Left lung (tissue), 10 donors: ENCODE results near the gene POLE3. TPM values are rescaled to one million over a fixed set of nuclear protein-coding genes. Genes with fewer than 3 reads are reported as not detected.
A peak's percentile ranks its signal among the peaks of the same experiment; 100 is the strongest.
"Not testable (repeated sequence)": the region's sequence is repeated elsewhere in the genome, so short reads cannot be mapped to it uniquely, and the experiment has no call there.

Experiments
- ATAC-seq: fragments of 200-7000 bp; cut with Tn5 transposase; one replicate; pipeline ENCODE4 v1.9.1; 2020; ENCODE audit warnings: moderate library complexity
- DNase-seq, 4 donors: peaks; one replicate each; pipeline ENCODE4 v3.0.0-alpha.2; 2013 to 2020
- H3K27ac ChIP-seq, 2 donors: fragments of 200-600 bp; sonication (generic) in 1 of 2; one replicate each; pipeline versions ENCODE4 v1.5.0 to v1.8.0; 2020 to 2021
- H3K27me3 ChIP-seq, 2 donors: fragments of 200-600 bp; sonication (generic) in 1 of 2; one replicate each; pipeline versions ENCODE4 v1.5.0 to v1.8.0; 2020 to 2021
- H3K36me3 ChIP-seq, 2 donors: fragments of 200-600 bp; sonication (generic) in 1 of 2; one replicate each; pipeline versions ENCODE4 v1.5.0 to v1.8.0; 2020 to 2021
- H3K4me1 ChIP-seq, 2 donors: fragments of 200-600 bp; one replicate each; pipeline ENCODE4 v1.8.0; 2021
- H3K4me3 ChIP-seq, 2 donors: fragments of 200-600 bp; sonication (generic) in 1 of 2; one replicate each; pipeline versions ENCODE4 v1.5.0 to v1.8.0; 2020 to 2021; ENCODE audit warnings: mild to moderate bottlenecking in 1 of 2
- H3K9me3 ChIP-seq, 2 donors: fragments of 200-600 bp; sonication (generic) in 1 of 2; one replicate each; pipeline versions ENCODE4 v1.5.0 to v1.8.0; 2020 to 2021
- intact Hi-C, 2 donors: fragments of 100-400 bp; cut with DNase I; formaldehyde crosslinking; loops; one replicate each; pipeline versions ENCODE4 v1.11.2 to v1.14.2; 2022
- polyA plus RNA-seq, 6 donors: library from polyadenylated mRNA; unstranded; fragments of 120-200 nt; gene quantifications; one replicate each; pipeline ENCODE4 v1.2.1, GENCODE V29; 2013; ENCODE audit not compliant: insufficient read length in 6 of 6
- total RNA-seq, 2 donors: library from RNA; stranded (reverse); fragmentation: NEBNext Ultra II Directional; extraction: Animal tissue kit (Norgen Biotek cat#: 25700); gene quantifications; one replicate each; pipeline ENCODE4 v1.2.1, GENCODE V29; 2021
- TF ChIP-seq, protein P1 (sequence below), 2 donors: fragments of 200-600 bp; sonication (generic) in 1 of 2; IDR thresholded peaks; one replicate each; pipeline versions ENCODE4 v1.5.0 to v1.8.0; 2021; ENCODE audit warnings: antibody characterized with exemption in 2 of 2
- donor health status: DM: no; HTN: yes; CAD: no.
- donor health status: DM: no; HTN: no; CAD: no.

Gene POLE3
- total and polyA plus RNA-seq, 8 donors = 24.1 to 69.0 (median 64.5) TPM

DNA sequence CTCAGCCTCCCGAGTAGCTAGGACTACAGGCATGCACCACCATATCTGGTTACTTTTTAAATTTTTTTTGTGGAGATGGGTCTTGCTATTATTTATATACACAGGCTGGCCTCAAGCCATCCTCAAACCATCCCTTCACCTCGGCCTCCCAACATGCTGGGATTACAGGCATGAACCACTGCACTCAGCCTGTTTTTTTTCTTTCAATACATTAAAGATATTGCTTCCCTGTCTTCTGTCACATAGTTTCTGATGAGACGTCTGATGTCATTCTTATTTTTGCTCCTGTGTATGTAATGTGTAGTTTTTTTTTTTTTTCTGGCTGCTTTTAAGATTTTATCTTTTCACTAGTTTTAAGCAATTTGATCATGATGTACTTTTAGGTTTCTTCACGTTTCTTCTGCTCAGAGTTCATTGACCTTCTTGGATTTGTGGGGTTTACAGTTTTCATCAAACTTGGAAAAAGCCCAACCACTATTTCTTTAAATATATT is 41.7 kb upstream of the POLE3 start:
- ATAC-seq = no peak
- Histone ChIP-seq H3K4me3 (no peak overlapping the region), H3K27me3 (no peaks in the 10 kb centered on the region), H3K9me3 (no peaks in the 10 kb centered on the region), H3K36me3 (no peaks in the 10 kb centered on the region), H3K27ac (no peak overlapping the region), H3K4me1 (peaks cover 13 to 18% of the 10 kb centered on the region in 2 donors)
- intact Hi-C loops = no loop called here
- no peak for DNase-seq
- TF ChIP-seq, protein P1, sequence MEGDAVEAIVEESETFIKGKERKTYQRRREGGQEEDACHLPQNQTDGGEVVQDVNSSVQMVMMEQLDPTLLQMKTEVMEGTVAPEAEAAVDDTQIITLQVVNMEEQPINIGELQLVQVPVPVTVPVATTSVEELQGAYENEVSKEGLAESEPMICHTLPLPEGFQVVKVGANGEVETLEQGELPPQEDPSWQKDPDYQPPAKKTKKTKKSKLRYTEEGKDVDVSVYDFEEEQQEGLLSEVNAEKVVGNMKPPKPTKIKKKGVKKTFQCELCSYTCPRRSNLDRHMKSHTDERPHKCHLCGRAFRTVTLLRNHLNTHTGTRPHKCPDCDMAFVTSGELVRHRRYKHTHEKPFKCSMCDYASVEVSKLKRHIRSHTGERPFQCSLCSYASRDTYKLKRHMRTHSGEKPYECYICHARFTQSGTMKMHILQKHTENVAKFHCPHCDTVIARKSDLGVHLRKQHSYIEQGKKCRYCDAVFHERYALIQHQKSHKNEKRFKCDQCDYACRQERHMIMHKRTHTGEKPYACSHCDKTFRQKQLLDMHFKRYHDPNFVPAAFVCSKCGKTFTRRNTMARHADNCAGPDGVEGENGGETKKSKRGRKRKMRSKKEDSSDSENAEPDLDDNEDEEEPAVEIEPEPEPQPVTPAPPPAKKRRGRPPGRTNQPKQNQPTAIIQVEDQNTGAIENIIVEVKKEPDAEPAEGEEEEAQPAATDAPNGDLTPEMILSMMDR (IDR thresholded peaks at IDR 0.05) = no peak

DNA sequence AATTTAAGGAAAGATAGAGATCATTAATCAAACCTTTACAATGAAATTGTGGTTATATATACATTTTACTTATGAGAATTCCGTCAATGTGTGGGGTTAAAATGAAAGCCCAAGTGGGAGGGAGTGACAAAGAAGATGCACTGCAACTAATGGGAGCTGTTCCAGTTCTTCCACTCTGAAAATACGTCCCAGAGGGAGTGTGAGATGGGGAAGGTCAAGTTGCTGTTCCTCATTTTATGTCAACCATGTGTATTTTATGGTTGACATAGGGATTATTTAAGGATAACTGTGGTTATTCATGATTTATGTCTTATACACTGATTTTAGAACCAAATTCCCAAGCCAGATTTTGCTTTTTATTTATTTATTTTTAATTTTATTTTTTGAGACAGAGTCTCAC is 38.9 kb upstream of the POLE3 start:
- no peak overlapping the region for H3K4me3 ChIP-seq
- ATAC-seq (no peak), DNase-seq (no peak)
- intact Hi-C loops = loop anchor here in 1 of 2 donors (5.0 kb wide), 2 partner anchors 133 to 208 kb away; no protein-coding TSS in a partner anchor
- H3K9me3 ChIP-seq = no peaks in the 10 kb centered on the region
- H3K4me1 ChIP-seq = no peaks in the 10 kb centered on the region
- TF ChIP-seq, protein P1 (IDR thresholded peaks at IDR 0.05) = no peak
- no peaks in the 10 kb centered on the region for H3K36me3 ChIP-seq
- no peak overlapping the region for H3K27ac ChIP-seq
- H3K27me3 ChIP-seq = no peaks in the 10 kb centered on the region

- DNase-seq (peak in 2 of 4 donors; percentile 27 to 50), ATAC-seq (peak; percentile 76)
- no peaks in the 10 kb centered on the region for H3K27me3 ChIP-seq
- H3K4me1 ChIP-seq = no peaks in the 10 kb centered on the region
- H3K27ac ChIP-seq = no peak overlapping the region
- no peaks in the 10 kb centered on the region for H3K36me3 ChIP-seq
- no peaks in the 10 kb centered on the region for H3K9me3 ChIP-seq
- intact Hi-C loops = loop anchor here in 1 of 2 donors (5.0 kb wide), 2 partner anchors 136 to 211 kb away; no protein-coding TSS in a partner anchor
- TF ChIP-seq, protein P1 (IDR thresholded peaks at IDR 0.05) = peak; percentile 38 to 57
- H3K4me3 ChIP-seq = no peak overlapping the region
Measured at GRCh38 chr9:113446323-113446740, 35.9 kb upstream of the POLE3 start.

GRCh38 chr9:113444736-113445135 is 34.3 kb upstream of the POLE3 start:
- TF ChIP-seq, protein P1 (IDR thresholded peaks at IDR 0.05) = no peak
- Histone ChIP-seq H3K4me3 (no peak overlapping the region), H3K27me3 (no peaks in the 10 kb centered on the region), H3K27ac (no peak overlapping the region), H3K36me3 (no peaks in the 10 kb centered on the region), H3K9me3 (no peaks in the 10 kb centered on the region), H3K4me1 (no peaks in the 10 kb centered on the region)
- ATAC-seq (no peak), DNase-seq (no peak)
- intact Hi-C loops = loop anchor here in 1 of 2 donors (5.0 kb wide), 2 partner anchors 138 to 213 kb away; no protein-coding TSS in a partner anchor

DNA sequence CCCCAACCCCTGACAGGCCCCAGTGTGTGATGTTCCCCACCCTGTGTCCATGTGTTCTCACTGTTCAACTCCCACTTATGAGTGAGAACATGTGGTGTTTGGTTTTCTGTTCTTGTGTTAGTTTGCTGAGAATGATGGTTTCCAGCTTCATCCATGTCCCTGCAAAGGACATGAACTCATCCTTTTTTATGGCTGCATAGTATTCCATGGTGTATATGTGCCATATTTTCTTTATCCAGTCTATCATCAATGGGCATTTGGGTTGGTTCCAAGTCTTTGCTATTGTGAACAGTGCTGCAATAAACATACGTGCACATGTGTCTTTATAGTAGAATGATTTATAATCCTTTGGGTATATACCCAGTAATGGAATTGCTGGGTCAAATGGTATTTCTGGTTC is 27.2 kb upstream of the POLE3 start:
- H3K27me3 ChIP-seq, H3K27ac ChIP-seq, DNase-seq, H3K4me1 ChIP-seq, H3K4me3 ChIP-seq, H3K9me3 ChIP-seq, H3K36me3 ChIP-seq, ATAC-seq, intact Hi-C loops: not testable (repeated sequence)
